ENCODE data around the gene OCIAD1.
"Not testable (repeated sequence)": the region's sequence is repeated elsewhere in the genome, so short reads cannot be mapped to it uniquely, and the experiment has no call there.

The OCIAD1 gene

DNA sequence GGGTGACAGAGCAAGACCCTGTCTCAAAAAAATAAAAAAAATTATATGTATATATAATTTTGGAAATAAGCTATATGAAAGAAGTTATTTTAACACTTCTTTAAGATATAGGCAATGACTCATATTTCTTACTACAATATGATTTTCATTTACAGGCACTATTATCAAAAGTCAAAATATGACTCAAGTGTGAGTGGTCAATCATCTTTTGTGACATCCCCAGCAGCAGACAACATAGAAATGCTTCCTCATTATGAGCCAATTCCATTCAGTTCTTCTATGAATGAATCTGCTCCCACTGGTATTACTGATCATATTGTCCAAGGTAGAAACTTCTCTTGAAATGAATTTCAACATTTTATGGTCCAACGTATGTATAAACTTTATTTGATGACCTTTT lies 20.8 kb downstream of the OCIAD1 start:
- Mint-ChIP-seq H3K36me3 (ENCODE audit: low read depth) (peaks cover 46% of the 10 kb centered on the region), H3K27me3 (no peaks in the 10 kb centered on the region), H3K27ac (peak overlapping the region; percentile 3), H3K9me3 (peaks cover 8% of the 10 kb centered on the region), H3K4me3 (no peak overlapping the region), H3K4me1 (peaks cover 31% of the 10 kb centered on the region)
- ATAC-seq (peak; percentile 52), DNase-seq (no peak)

DNA sequence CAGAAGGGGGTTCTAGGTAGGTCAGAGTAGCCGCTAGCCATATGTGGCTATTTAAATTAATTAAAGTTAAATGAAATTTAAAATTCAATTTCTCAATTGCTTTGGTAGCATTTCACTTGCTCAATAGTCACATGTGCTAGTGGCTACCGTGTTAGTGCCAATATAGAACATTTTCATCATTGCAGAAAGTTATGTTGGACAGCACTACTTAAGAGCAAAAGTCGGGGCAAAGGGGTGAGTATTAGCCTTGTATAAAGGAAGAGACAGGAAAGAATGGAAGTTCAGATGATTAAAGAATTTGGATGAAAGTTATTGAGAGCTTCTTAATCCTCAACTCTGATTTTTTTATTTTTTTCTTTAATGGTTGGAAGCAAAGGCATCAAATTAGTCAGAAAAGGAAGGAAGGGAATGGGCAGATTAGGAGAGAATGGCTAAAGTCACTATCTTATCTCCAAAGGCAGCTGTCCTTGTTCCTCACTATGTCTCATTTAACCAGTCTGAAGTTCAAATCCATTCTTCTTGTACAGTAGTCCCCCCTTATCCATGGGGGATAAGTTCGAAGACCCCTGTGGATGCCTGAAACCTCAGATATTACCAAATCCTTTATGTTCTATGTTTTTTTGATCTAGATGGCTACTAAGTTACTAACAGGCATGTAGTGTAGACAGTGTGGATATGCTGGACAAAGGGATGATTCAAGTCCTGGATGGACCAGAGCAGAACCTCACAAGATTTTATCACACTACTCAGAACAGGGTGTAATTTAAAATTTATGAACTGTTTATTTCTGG lies 22.9 kb downstream of the OCIAD1 start:
- Mint-ChIP-seq H3K27me3 (no peaks in the 10 kb centered on the region), H3K27ac (peak overlapping the region; percentile 43), H3K4me1 (peaks cover 43% of the 10 kb centered on the region), H3K4me3 (no peak overlapping the region), H3K9me3 (no peaks in the 10 kb centered on the region), H3K36me3 (ENCODE audit: low read depth) (peaks cover 46% of the 10 kb centered on the region)
- no peak for DNase-seq
- ATAC-seq = no peak

- Mint-ChIP-seq H3K27me3 (no peaks in the 10 kb centered on the region), H3K4me1 (peaks cover 43% of the 10 kb centered on the region), H3K27ac (peak overlapping the region; percentile 43), H3K36me3 (ENCODE audit: low read depth) (peaks cover 46% of the 10 kb centered on the region), H3K4me3 (no peak overlapping the region), H3K9me3 (no peaks in the 10 kb centered on the region)
- ATAC-seq (no peak), DNase-seq (no peak)
These were observed 23.5 kb downstream of the OCIAD1 start for GRCh38 chr4:48854395-48854683.

DNA sequence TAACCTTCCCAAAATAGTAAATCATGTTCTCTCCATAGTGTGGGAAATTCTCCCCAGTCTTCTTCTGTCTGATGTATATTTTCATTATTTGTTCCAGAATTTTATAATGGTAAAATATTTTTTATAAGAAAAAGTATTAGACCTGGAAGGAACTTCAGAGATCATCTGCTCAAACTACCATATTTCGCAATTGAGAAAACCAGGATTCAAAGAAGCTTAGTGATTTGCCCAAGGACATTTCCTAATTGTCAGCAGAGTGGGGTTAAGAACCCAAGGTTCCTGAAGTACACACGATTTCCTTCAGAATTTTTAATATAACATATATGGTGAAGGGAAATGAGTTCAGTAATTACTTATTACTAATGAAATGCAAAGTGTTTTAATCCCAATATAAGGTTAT lies 24.1 kb downstream of the OCIAD1 start:
- Mint-ChIP-seq H3K4me3 (no peak overlapping the region), H3K27ac (no peak overlapping the region), H3K4me1 (peaks cover 43% of the 10 kb centered on the region), H3K36me3 (ENCODE audit: low read depth) (peaks cover 48% of the 10 kb centered on the region), H3K27me3 (no peaks in the 10 kb centered on the region), H3K9me3 (no peaks in the 10 kb centered on the region)
- DNase-seq = no peak
- no peak for ATAC-seq

- ATAC-seq (peak; percentile 82), DNase-seq (no peak)
- H3K27me3 Mint-ChIP-seq = no peaks in the 10 kb centered on the region
- peaks cover 42% of the 10 kb centered on the region for H3K36me3 Mint-ChIP-seq (ENCODE audit: low read depth)
- peak overlapping the region; percentile 74 for H3K27ac Mint-ChIP-seq
- no peaks in the 10 kb centered on the region for H3K9me3 Mint-ChIP-seq
- H3K4me3 Mint-ChIP-seq = no peak overlapping the region
- H3K4me1 Mint-ChIP-seq = peaks cover 28% of the 10 kb centered on the region
These were observed 27.2 kb downstream of the OCIAD1 start for GRCh38 chr4:48858130-48858529.

DNA sequence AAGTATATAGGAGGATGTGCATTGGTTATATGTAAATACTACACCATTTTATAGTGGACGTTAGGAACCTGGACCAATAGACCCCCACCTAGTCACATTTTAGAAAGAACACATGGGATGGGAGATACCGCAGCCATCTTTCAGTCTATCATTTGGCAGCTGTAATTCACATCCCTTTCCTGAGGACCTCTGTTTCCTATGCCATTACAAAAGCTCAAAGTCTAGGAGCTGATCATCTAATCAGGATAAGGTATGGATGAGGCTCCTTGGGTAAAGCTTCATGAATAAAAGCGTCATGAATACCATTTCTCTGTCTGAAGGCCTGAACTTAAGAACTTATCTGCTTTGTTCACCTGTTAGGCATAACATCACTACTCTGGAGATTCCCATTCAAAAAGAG lies 31.1 kb downstream of the OCIAD1 start:
- ATAC-seq (no peak), DNase-seq (no peak)
- H3K27ac Mint-ChIP-seq = no peak overlapping the region
- no peaks in the 10 kb centered on the region for H3K27me3 Mint-ChIP-seq
- H3K36me3 Mint-ChIP-seq (ENCODE audit: low read depth) = peaks cover 24% of the 10 kb centered on the region
- peaks cover 12% of the 10 kb centered on the region for H3K4me1 Mint-ChIP-seq
- no peaks in the 10 kb centered on the region for H3K9me3 Mint-ChIP-seq
- H3K4me3 Mint-ChIP-seq = no peak overlapping the region

DNA sequence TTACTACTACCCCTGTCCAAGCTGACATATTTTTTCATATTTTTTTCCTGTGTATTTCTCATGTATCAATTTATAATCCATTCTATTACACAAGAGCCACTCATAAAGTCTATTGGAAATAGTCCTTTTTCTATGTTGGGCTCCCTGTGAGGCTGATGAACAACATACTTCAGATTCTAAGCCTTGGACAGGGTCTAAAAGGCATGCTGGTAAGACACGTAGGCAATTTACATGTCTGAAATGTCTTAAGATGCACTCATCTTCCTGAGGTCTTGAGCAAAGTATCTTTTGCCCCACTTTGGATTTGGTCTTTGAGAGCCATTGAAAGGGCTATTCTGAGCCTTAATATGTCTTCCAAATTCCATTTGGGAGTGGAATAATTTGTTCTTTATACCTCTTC lies 31.8 kb downstream of the OCIAD1 start:
- H3K27me3 Mint-ChIP-seq = no peaks in the 10 kb centered on the region
- H3K4me3 Mint-ChIP-seq = no peak overlapping the region
- ATAC-seq = no peak
- no peak overlapping the region for H3K27ac Mint-ChIP-seq
- DNase-seq = no peak
- H3K4me1 Mint-ChIP-seq = peaks cover 10% of the 10 kb centered on the region
- H3K9me3 Mint-ChIP-seq = no peaks in the 10 kb centered on the region
- peaks cover 21% of the 10 kb centered on the region for H3K36me3 Mint-ChIP-seq (ENCODE audit: low read depth)

DNA sequence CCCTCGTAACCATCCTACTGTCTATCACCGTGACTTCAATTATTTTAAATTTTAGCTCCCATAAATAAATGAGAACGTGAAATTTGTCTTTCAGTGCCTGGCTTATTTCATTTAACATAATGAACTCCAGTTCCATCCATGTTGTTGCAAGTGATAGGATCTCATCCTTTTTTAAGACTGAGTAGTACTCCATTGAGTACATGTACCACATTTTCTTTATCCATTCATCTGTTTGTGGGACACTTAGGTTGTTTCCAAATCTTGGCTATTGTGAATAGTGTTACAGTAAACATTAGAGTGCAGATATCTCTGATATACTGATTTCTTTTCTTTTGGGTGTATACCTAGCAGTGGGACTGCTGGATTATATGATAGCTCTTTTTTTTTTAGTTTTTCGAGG lies 32.8 kb downstream of the OCIAD1 start:
- no peak overlapping the region for H3K4me3 Mint-ChIP-seq
- DNase-seq = no peak
- no peaks in the 10 kb centered on the region for H3K9me3 Mint-ChIP-seq
- no peak for ATAC-seq
- no peaks in the 10 kb centered on the region for H3K27me3 Mint-ChIP-seq
- no peaks in the 10 kb centered on the region for H3K4me1 Mint-ChIP-seq
- peaks cover 14% of the 10 kb centered on the region for H3K36me3 Mint-ChIP-seq (ENCODE audit: low read depth)
- no peak overlapping the region for H3K27ac Mint-ChIP-seq

DNA sequence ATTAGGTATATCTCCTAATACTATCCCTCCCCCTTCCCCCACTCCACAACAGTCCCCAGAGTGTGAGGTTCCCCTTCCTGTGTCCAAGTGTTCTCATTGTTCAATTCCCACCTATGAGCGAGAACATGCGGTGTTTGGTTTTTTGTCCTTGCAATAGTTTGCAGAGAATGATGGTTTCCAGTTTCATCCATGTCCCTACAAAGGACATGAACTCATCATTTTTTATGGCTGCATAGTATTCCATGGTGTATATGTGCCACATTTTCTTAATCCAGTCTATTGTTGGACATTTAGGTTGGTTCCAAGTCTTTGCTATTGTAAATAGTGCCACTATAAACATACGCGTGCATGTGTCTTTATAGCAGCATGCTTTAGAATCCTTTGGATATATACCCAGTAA lies 33.8 kb downstream of the OCIAD1 start:
- DNase-seq, H3K27ac Mint-ChIP-seq, H3K9me3 Mint-ChIP-seq: not testable (repeated sequence)

DNA sequence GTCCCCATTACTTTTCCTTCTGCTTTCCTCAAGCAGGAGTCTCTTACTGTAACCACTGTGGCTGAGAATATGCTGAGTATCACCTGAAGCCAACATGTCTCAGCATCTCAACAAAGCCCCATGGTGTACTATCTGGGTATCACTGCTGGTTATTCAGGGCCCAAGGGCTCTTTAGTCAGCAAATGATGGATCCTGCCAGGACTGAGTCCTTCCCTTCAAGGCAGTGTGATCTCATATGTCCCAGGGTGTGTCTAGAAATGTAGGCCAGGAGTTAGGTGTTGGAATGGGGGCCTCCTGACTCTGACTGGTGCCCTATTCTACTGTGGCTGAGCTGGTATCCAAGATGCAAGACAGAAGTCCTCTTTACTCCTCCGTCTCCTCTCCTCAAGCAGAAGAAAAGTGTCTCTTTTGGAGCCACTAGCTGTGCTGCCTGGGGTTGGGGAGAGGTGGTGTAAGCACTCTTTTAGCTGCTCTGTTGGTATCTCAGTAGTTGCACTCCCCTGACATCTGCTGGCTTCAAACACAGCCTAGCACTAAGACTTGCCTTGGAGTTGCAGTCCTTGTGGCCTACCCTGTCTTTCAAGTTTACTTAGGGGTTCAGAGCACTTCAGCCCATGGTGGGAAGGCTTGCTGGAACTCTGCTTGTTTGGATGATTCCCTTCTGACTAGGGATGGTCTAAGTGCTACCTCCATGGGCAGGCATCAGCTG lies 47.1 kb downstream of the OCIAD1 start:
- H3K4me3 Mint-ChIP-seq = no peak overlapping the region
- H3K4me1 Mint-ChIP-seq = no peaks in the 10 kb centered on the region
- ATAC-seq (no peak), DNase-seq (no peak)
- H3K36me3 Mint-ChIP-seq (ENCODE audit: low read depth) = peaks cover 2% of the 10 kb centered on the region
- H3K27ac Mint-ChIP-seq = no peak overlapping the region
- H3K27me3 Mint-ChIP-seq = peaks cover 1% of the 10 kb centered on the region
- peaks cover 6% of the 10 kb centered on the region for H3K9me3 Mint-ChIP-seq

More for the DNA sequence above, 33.8 kb downstream of the OCIAD1 start:
- H3K27me3 Mint-ChIP-seq, H3K4me3 Mint-ChIP-seq, H3K4me1 Mint-ChIP-seq, ATAC-seq: not testable (repeated sequence)
- H3K36me3 Mint-ChIP-seq (ENCODE audit: low read depth) = peaks cover 10% of the 10 kb centered on the region

DNA sequence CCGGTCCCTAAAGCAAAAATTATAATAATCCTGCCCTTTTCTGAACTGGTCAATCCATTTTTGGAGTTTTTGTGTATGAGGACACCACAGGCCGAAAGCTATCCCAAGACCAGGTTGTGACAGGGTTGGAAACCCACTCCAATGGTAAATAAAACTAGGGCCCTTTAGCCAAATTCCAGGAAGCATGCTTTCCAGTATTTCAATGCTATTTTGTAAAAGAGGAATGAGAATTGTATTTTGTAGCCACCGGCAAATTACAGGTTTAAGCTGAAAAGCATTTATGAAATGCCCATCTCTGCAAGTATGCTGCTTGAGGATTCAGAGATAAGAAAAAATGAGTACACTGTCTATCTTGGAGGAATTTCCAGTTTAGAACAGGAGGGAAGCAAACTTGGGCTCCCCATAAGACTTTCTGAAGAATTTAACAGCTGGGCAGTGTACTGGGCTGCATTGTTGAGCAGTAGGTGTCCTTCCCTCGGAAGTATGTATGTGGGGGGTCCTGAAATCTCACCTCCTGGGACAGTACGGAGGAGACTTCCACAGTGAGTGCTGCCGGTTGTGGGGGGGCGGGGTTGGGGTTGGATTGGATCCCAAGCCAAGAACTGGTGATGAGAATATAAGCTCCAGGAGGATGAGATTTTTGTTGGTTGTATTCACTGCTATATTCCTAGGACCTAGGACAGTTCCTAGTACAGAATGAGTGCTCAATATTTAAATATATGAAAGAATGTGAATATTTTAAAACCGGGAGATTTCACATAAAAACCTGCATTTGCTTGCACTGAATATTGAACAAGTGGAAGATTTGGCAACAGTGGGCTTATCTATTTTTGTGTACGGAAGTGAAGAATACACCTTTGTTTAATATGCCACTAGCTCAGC lies 48.9 kb downstream of the OCIAD1 start:
- DNase-seq = no peak
- H3K4me1 Mint-ChIP-seq = no peaks in the 10 kb centered on the region
- H3K36me3 Mint-ChIP-seq (ENCODE audit: low read depth) = peaks cover 5% of the 10 kb centered on the region
- peaks cover 3% of the 10 kb centered on the region for H3K9me3 Mint-ChIP-seq
- H3K27ac Mint-ChIP-seq = no peak overlapping the region
- no peak overlapping the region for H3K4me3 Mint-ChIP-seq
- no peak for ATAC-seq
- peaks cover 1% of the 10 kb centered on the region for H3K27me3 Mint-ChIP-seq

DNA sequence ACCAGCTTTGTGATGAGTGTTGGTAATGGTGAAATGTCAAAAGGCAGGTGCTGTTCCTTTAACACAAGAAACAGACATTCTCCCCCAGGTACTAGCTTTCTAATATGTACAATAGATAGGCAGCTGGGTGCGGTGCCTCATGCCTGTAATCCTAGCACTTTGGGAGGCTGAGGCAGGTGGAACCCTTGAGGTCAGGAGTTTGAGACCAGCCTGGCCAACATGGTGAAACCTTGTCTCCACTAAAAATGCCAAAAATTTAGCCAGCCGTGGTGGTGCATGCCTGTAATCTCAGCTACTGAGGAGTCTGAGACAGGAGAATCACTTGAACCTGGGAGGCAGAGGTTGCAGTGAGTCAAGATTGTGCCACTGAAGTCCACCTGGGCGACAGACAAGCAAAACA lies 50.8 kb downstream of the OCIAD1 start:
- ATAC-seq; H3K27me3 Mint-ChIP-seq; H3K27ac Mint-ChIP-seq; H3K36me3 Mint-ChIP-seq (ENCODE audit: low read depth); H3K9me3 Mint-ChIP-seq; H3K4me3 Mint-ChIP-seq; H3K4me1 Mint-ChIP-seq; DNase-seq: not testable (repeated sequence)

GRCh38 chr4:48889750-48890149 lies 58.9 kb downstream of the OCIAD1 start:
- H3K4me1 Mint-ChIP-seq, H3K4me3 Mint-ChIP-seq, DNase-seq, H3K27ac Mint-ChIP-seq, ATAC-seq, H3K27me3 Mint-ChIP-seq: not testable (repeated sequence)
- Mint-ChIP-seq H3K36me3 (ENCODE audit: low read depth) (peaks cover 56% of the 10 kb centered on the region), H3K9me3 (peaks cover 10% of the 10 kb centered on the region)

DNA sequence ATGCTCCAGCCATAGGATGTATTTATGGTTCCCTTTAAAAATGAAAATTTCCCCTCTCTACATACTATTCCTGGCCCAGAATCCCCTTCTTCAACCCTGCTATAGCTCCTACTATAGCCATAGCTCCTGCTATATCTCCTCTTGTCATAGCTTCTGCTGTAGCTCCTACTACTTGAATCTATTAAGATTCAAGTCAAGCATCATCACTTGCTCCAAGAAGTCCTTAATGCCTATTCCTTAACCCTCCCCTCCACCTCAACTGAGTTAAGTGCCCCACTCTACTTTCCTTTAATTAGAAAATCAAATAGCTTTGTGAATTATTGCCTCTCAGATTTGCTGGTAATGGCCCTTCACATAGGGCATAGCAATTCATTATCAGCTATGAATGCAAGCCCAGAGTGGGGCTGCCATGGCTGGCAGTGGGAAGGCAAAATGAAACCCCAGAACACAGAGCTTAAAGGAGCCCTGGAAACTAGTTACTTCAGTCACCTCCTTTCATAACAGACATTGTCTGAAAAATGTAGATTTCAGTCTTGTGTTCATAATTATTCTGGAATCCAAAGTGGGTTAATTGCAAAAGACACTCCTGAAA lies 60.2 kb downstream of the OCIAD1 start:
- ATAC-seq (no peak), DNase-seq (no peak)
- no peak overlapping the region for H3K27ac Mint-ChIP-seq
- H3K4me1 Mint-ChIP-seq = no peaks in the 10 kb centered on the region
- H3K27me3 Mint-ChIP-seq = no peaks in the 10 kb centered on the region
- H3K36me3 Mint-ChIP-seq (ENCODE audit: low read depth) = peaks cover 65% of the 10 kb centered on the region
- no peak overlapping the region for H3K4me3 Mint-ChIP-seq
- peaks cover 10% of the 10 kb centered on the region for H3K9me3 Mint-ChIP-seq

Measured in activated naive CD8-positive, alpha-beta T cell treated with anti-CD3 and anti-CD28 coated beads, Interleukin-2, amount 50 U/mL, for 24 hours (primary cell).